HG02973 (cell line): ENCODE data around the gene PRKCH.

Source experiments
- ATAC-seq: cut with Tn5 transposase; IDR thresholded peaks from one replicate; pipeline ENCODE4 v1.9.1; 2021; ENCODE audit warnings: moderate library complexity; ENCODE audit not compliant: unreplicated experiment

PRKCH gene

DNA sequence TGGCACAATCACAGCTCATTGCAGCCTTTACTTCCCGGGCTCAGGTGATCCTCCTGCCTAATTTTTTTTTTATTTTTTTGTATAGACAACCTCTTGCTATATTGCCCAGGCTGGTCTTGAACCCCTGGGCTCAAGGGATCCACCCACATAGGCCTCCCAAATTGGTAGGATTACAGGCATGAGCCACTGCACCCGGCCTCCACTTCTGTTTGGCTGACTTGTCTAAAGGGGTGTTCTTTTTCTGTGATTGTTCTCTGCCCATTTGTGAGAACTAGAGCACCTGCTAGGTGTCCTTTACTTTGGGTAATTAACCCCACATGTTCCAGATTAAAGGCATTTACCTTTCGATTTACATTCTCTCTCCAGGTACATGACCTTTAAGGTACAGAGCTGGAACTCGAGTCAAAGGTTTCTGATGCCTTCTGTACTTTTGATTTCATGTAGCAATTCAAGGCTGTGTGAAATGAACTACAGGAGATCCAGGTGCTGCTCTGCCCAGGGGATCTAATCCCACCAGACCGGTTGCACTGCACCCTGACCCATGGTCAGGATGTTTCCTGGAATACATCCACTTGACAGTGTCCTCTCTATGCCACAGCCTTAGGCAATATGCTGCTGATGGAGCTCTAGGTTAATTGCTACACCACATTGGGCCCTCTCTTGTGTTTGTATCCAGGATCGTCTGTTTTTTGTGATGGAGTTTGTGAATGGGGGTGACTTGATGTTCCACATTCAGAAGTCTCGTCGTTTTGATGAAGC is 163.6 kb downstream of the PRKCH start:
- ATAC-seq, result no peak

DNA sequence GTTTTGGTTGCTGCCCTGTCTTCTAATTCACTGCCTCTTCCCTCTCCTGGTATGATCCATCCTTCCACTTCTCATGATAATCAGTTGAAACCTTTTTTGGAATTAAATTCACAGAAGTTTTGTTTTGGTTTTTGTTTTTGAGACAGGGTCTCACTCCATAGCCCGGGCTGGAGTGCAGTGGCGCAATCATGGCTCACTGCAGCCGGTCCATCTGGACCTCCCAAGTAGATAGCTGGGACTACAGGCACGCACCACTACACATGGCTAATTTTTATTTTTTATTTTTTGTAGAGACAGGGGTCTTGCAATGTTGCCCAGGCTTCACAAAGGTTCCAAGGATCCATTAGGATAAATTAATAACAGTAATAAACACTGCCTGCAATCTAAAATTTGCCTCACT is 164.3 kb downstream of the PRKCH start:
- ATAC-seq, result no peak

DNA sequence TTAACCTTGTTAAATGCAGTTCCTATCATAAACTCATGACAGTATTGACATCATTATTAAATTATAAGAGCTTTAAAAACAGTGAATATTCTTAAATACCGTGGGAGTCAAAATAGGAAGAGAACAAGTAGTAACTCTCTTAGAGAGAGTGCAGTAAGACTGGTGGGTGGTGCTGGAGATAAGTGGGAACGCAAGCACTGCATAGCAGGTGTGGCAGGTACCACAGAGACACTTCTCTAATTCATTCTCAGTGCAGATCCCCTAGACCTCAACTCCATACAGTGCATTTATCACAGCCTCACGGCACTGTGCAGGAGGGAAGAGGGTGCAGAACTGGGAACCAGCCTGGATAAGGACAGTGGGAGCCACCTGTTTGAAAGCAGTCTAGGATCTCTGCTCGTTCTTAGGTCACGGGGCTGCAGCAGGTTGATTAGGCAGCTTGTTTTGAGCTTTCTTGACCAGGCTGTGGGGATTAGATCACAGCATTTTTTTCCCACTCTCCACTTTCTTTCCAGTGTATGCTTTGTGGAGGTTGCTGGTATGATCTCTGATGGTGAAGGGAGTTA is 165.6 kb downstream of the PRKCH start:
- ATAC-seq, result no peak

DNA sequence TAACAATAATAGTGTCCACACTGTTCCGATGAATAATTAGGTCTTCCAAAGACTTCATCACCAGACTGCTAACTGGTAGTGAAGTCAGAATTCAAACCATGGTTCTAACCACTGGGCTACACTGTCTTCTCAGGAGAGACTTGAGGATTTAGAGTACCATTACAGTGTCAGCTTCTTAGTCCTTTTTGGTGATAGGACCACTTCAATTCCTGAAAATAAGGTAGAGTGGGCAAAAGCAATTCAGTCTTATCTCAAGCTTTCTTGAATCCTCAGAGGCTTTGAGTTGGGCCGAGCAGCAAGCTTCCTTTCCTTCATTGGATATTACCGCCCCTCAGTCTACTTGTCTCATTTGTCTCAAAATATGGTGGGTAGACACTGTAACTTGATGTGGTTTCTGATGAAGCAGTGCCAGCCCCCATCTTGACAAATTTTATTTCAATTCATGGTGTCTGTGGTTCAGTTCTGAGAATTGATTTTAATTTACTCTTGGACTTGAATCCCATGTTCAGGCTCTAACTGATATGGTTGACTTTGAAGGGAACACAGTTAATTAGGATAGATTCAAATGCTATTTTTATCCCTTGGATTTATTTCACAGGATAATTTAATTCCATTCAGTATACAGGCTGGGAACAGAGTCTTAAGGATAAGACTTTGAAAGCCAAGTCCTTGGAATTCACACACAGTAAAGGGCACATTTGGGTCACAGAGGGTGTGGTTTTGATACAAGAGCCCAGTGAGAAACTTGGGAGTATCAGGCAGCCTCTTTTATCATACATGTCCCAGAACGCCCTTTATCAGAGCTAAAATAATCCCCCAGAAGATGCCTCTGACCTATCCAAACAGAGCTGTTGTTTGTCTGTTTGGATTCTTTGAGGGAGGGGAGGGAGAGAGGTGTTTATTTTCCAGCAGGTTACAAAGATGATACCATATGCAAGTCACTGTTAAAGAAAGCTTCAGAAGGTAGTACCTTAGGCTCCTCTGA is 167.3 kb downstream of the PRKCH start:
- ATAC-seq, result no peak

DNA sequence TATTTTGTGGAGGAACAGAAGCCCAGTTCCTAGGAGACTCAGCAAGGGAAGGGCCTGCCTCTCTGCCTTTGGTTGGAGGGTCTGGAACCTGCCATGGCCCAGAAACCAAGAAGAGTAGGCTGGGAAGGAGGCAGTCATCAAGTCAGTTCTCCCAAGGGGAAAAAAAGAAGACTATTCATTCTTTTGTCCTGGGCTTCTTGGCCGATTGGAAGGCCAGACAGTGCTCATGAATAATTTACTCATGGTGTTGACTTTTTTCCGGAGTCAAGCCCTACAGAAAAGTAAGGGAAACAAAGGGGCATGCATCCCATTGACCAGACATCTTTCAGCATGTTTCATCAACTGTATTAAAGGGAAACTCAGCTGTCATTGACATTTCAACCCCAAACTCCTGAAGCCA is 168.1 kb downstream of the PRKCH start:
- no peak for ATAC-seq

DNA sequence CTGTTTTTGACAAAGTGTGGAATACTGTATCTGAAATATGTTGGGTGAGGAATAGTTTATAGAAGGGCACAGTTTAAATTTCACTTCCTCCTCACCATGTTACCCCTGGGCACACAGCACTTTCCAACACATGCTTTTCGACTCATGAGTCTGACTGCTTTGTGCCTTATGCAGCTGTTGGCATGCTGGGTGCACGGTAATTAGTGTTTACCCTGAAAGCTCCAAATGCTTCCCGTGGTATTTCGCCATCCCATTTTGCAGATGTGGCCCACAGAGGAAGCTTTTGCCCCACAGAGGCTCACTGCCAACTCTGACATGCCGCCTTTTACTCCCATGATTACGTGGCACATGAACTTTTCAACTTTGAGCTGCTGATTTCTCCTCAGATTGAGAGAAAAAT is 168.6 kb downstream of the PRKCH start:
- no peak for ATAC-seq

DNA sequence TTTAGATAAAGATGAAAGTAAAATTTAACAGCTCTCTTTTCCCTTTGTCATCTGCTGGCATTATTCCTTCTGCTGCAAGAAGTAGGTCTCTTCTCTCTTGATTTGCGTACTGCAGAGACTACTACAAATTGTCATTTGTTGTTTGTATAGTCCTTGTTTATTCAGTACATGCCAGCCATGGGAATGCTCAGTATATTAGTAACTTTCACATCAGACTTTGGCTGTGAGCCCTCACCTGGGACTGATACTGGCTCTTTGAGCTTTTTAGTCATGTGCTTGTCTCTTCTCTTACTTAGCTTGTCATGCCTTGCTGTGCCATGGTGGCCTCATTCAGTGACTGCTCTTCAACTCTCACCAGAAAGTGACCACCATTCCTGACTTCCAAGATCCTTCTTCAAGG is 169.8 kb downstream of the PRKCH start:
- ATAC-seq, result no peak

DNA sequence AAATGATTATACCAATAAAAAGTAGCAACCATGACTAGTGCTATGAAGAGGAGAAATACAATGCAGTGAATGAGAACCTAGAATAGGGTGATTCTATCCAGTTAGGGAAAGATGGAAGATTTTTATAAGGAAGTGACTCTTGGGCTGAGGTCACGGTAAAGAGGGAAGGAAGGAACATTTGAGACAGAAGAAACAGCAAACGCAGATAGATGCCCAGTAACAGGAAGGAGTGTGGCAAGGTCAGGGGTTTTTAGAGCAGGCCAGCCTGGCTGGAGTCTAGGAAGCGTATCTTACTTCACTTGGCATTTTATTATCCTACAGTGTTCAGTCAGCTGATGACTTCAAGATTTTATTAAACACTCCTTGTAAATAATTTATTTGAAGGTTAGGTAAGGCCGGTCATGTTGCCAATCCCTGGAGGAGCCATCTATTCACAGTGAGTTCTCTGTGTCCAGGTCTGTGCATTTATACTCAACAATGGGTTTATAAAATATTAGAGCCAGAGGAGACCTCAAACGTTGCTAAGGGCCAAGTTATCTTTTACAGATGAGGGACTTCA is 170.6 kb downstream of the PRKCH start:
- ATAC-seq, result no peak

DNA sequence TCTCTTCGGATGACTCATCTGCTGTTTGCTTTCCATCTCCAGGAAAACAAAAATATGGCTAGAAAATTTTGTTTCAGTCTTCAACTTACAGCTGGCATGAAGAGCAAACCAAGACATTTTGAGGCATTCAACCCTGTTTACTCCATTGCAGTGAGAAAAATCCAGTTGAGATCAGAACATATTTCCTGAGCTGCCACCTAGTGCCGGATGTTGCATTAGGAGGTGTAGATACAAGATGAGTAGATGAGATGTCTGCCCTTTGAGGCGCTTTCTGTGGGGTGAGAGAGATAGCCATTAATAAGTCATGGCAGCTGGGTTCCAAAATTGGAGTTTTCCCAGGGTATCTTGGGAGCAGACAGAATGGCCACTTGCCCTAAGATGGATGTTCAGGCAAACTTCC is 171.1 kb downstream of the PRKCH start:
- no peak for ATAC-seq

DNA sequence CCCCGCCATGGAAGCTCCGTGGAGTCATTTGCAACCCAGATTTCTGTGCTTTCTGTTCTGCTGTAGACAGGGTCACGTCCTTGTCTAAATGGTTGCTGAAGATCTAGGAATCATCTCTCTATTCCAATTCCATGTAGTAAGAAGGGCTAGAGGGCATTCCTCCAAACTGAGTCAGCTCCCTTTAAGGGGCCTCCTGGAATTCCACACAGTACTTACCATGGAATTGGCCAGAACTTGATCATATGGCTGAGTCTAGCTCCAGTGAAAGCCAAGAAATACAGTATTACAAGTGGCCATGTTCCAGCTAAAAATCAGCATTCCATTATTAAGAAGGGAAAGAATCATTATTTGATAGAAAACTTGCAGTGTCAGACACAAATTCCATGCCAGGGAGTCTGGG is 171.9 kb downstream of the PRKCH start:
- ATAC-seq, result no peak

DNA sequence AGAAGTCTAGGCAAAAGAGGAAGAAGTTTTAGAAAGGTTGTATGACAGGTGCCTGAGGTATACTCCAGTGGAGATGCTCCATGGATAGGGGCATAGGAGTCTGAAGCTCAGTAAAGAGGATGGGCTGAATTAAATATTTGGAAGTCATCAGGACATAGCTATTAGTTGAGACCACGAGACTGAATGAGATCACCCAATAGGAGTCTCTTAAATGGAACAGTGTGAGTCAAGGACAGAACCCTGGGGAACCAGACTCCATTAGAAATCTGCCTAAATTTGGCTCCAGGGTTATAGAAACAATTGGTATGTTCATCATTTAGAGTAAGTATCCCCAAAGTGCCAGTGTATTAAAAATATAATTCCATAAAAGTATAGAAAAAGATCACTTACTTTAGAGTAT is 172.6 kb downstream of the PRKCH start:
- no peak for ATAC-seq

DNA sequence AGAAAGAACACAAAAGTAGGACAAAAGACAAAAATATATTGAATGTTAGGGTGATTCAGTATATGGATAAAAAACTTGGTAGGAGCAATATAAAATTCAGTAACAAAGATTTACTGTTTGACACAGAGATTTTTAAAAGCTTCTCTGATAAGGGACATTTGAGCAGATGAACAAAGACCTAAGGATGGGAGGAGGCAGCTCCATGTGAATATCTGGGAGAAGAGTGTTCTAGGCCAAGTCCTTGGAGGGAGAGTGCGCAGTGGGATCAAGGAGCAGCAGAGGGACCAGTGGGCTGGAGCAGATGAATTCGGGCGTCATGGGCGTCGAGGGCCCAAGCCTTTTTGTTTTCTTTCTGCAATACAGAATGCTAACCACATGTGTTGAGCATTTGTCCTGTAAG is 174.4 kb downstream of the PRKCH start:
- no peak for ATAC-seq

DNA sequence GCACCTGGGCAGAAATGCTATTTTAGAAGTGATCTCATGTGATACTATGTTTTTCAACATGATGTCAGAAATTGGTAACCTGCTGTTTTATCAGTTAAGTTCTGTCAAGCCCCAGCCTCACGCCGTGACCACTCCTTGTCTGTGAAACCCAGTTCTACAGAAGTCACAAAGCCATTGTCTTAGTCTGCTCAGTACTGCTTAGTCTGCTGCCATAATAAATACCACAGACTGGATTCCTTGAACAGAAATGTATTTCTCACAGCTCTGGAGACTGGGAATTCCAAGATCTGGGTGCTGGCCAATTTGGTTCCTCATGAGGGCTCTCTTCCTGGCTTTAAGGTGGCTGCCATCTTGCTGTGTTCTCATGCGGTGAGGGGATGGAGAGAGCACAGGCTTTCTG is 176.9 kb downstream of the PRKCH start:
- ATAC-seq, result no peak

DNA sequence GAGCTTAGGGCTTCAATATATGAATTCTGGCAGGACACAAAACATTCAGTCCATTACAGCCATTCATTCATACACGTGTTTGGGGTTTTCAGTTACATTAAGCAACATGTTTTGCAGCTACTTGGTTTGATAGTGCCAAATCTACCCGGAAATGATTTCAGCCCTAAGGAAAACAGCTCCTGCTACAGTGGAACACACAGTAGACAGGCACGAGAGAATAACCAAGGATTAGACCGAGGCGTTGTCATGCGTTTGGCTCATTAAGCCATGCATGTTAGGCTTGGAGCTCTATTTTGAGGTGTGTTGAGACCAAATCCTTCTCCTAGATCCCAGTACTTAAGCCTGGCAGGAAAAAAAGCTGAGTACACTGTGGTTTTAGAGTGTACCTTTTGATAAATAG is 177.4 kb downstream of the PRKCH start:
- no peak for ATAC-seq

DNA sequence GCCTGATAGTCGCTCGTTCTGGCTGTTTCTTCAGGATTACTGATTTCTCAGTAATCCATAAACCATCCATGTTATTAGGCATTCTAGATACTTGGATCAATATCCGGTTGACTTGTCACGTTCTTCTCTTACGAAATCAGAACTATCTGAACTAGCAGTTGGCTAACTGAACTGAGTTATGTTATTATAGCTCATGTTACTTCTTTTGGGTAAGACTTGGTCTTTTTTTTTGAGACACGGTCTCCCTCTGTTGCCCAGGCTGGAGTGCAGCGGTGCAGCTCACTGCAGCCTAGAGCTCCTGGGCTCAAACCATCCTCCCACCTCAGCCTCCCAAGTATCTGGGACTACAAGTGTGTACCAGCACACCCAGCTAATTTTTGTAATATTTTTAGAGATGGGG is 178.6 kb downstream of the PRKCH start:
- no peak for ATAC-seq

DNA sequence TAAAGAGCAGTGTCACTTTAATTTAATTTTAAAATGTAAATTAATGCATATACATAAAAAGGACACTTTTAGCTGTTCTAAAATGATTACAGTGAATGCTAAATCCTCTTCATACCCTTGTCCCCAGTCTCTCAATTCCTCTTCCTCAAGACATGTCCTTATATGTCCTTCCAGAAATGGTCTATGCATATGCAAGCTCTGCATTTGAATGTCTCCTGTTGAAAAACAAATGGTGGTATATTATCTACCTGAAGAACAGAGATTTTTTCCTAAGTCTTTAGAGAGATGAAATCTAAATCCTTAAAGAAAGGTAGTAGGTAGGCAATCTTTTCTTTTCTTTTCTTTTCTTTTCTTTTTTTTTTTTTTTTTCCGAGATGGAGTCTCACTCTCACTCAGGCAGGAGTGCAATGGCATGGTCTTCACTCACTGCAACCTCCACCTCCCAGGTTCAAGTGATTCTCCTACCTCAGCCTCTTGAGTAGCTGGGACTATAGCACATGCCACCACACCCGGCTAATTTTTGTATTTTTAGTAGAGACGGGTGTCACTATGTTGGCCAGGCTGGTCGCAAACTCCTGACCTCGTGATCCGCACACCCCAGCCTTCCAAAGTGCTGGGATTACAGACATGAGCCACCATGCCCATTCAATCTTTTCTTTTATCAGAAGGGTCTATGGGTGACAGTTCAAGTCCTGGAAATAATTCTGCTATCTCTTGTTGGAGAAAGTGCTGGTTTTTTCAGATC is 180.5 kb downstream of the PRKCH start:
- ATAC-seq, result no peak

DNA sequence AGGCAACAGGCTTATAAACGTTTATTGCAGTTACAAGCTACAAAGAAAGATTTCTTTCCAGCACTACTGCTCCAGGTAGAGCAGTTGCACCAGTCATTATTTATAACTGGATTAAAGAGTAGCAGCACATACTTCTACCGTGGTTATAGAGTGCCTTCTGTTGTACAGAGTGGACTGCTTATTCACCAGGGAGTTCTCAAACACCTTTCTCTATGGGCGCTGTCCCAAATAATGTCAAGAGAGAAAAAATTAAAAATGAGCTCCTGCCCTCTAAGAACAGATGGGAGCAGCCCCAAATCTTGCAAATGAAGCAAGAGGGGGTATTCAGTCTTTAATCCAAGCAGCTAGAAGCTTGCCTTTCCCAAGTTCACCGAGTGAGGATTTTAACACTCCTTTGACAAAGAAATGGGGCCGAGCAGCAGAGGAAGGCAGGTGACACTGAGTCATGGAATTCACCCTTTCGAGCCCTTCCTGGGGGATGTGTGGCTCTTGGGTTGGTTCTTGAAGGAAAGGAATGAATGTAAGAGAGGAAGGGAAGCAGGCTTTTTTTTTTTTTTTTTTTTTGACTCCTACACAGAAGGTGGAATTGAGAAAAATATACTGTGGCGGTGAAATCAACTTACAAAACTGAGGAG is 181.2 kb downstream of the PRKCH start:
- ATAC-seq, result no peak

DNA sequence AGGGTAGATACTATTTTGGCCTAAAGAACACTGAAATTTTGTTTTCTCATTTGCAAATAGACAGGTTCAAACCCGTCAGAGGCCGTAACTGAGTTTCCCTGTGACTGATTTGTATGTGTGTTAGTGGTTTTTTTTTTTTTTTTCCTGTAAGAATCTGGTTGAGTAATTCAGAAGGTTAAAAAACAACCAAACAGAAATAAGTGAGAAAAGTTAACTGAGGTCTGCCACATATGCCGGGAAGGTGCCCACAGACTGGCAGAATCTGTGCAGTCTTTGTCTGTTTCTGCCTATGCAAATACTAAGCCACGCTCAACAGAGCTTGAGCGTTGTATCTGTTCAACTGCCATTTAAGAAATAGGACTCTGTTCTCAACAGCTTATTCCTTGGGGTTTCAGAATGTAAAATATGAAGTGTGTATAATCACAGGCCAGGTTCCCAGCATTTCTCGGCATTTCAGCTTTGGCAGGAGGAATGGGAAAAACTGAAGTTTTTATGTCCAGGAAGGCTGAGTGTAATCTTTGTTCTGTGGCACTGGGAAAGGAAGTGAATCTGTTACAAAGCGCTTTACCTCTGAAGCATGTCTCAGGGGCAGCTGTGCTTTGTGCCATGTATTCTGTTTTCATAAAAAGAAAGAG is 181.9 kb downstream of the PRKCH start:
- peak; percentile 70 for ATAC-seq

DNA sequence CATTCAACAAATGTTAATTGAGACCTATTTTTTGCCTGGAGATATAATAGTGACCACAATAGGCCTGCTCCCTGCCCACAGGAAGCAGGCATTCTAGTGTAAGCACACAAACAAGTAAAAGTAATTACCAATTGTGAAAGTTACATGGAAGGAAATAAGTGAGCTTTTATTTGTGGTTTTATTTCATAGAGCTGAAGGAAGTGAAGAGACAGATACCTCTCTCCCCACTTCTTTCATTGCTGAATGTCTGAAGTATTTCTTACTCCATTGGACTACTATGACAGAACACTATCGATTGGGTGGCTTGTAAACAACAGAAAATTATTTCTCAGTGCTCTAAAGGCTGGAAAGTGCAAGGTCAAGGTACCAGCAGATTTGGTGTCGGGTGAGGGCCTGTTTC is 183.5 kb downstream of the PRKCH start:
- no peak for ATAC-seq
